GM13977 (cell line): ENCODE measurements around the gene SBSN.

ENCODE experiments used
- DNase-seq: peaks from one replicate; pipeline ENCODE4 v3.0.0; 2012; ENCODE audit warnings: low spot score
- CTCF ChIP-seq: IDR thresholded peaks from 2 replicates; pipeline ENCODE4 v1.5.1; 2012; ENCODE audit warnings: mild to moderate bottlenecking, control low read depth; ENCODE audit not compliant: insufficient read depth; ENCODE audit errors: extremely low read depth, missing control alignments
- in situ Hi-C: fragments of 300-500 bp; cut with MboI; formaldehyde crosslinking; loops from one replicate; pipeline ENCODE4 v1.12.0; 2022; ENCODE audit warnings: low sequenced_read_pairs, low pct_unique_long_range_greater_than_20kb, mixed read lengths, inconsistent platforms; ENCODE audit not compliant: unreplicated experiment

SBSN gene

GRCh38 chr19:35500611-35501010 lies 27.5 kb downstream of the SBSN start:
- DNase-seq, result no peak

DNA sequence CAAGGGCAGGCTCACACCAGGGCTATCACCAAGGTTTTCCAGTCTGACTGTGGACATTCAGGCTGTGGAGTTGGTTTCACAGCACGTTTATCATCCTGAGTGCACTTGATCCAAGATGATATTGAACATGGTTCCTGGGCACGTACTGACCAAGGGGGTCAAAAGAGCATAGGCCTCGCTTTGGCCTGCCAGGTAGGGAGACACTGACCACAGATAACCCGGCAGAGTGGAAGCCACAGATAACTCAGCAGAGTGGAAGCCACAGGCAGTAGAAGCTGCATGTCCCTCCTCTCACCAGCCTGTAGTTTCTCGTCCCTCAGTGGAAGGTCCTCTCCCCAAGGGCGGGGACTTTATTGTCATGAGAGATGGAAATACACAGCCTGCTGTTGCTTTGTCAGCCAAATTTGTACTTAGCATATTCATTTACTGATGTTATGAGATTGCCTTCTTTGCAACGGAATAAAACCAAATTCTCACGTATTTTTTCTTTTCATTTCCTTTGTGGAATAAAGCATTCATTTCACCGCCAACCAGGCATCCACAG lies 29.1 kb downstream of the SBSN start:
- no peak for DNase-seq
- in situ Hi-C loops, result no loop called here
- TF ChIP-seq CTCF, result no peak

More at GRCh38 chr19:35500611-35501010, 27.5 kb downstream of the SBSN start:
- in situ Hi-C loops, result no loop called here
- TF ChIP-seq CTCF, result no peak

DNA sequence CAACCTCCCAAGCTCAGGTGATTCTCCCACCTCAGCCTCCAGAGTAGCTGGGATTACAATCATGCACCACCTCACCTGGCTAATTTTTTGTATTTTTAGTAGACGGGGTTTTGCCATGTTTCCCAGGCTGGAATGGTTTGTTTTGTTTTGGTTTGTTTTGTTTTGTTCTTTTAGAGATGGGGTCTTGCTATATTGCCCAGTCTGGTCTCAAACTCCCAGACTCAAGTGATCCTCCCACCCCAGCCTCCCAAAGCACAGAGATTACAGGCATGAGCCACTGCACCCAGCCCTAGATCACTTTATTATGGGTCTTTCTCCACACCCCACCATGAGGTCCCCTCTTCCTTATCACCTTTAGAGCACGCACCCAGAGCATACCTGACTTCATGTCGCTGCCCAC lies 29.9 kb downstream of the SBSN start:
- no peak for TF ChIP-seq CTCF
- DNase-seq, result no peak
- in situ Hi-C loops, result no loop called here

- TF ChIP-seq CTCF, result no peak
- no peak for DNase-seq
- in situ Hi-C loops, result no loop called here
Observed at GRCh38 chr19:35497406-35497805, 30.7 kb downstream of the SBSN start.

- peak; percentile 86 for DNase-seq
- TF ChIP-seq CTCF, result peak; percentile 91
- in situ Hi-C loops, result no loop called here
Observed at GRCh38 chr19:35495107-35496064, 32.7 kb downstream of the SBSN start.

DNA sequence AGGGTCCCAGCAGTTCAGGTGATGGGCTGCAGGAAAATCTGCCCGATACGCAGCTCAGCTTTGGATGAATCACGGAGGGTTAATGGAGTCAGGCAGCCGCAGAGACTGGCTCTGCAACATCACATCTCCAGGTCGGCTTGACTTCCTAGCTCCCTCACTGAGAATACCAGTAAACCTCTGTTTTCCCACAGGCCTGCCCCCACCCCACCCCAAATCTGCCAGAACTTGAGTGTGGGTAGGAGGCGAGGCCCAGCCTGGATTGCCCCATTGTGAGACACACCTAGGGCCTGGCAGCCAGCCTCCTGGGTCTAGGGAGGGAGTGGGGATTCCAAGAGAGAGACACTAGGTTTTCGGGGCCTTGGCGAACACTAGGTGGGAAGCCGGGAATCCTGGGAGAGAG lies 34.1 kb downstream of the SBSN start:
- in situ Hi-C loops, result no loop called here
- no peak for DNase-seq
- no peak for TF ChIP-seq CTCF
